Measurements from ENCODE around the gene LITAFD.
A peak's percentile ranks its signal among the peaks of the same experiment; 100 is the strongest.
"Not testable (repeated sequence)": the region's sequence is repeated elsewhere in the genome, so short reads cannot be mapped to it uniquely, and the experiment has no call there.

LITAFD gene

GRCh38 chr16:8866884-8867215, 15.3 kb upstream of the LITAFD start:
- peak overlapping the region; percentile 97 for H3K27ac ChIP-seq
- peak overlapping the region; percentile 96 for H3K9ac ChIP-seq (ENCODE audit: insufficient read length)
- H3K9me3 ChIP-seq (ENCODE audit: low read depth, low read length) = no peaks in the 10 kb centered on the region
- peak overlapping the region; percentile 99 for H3K4me3 ChIP-seq
- peaks cover 47% of the 10 kb centered on the region for H3K36me3 ChIP-seq (ENCODE audit: insufficient read depth, low read length)
- TF ChIP-seq FOXP2 (optimal IDR thresholded peaks at IDR 0.05; ENCODE audit: control extremely low read depth, extremely low read length, insufficient read depth) = no peak
- no peak for DNase-seq (ENCODE audit: low read depth, low spot score)

DNA sequence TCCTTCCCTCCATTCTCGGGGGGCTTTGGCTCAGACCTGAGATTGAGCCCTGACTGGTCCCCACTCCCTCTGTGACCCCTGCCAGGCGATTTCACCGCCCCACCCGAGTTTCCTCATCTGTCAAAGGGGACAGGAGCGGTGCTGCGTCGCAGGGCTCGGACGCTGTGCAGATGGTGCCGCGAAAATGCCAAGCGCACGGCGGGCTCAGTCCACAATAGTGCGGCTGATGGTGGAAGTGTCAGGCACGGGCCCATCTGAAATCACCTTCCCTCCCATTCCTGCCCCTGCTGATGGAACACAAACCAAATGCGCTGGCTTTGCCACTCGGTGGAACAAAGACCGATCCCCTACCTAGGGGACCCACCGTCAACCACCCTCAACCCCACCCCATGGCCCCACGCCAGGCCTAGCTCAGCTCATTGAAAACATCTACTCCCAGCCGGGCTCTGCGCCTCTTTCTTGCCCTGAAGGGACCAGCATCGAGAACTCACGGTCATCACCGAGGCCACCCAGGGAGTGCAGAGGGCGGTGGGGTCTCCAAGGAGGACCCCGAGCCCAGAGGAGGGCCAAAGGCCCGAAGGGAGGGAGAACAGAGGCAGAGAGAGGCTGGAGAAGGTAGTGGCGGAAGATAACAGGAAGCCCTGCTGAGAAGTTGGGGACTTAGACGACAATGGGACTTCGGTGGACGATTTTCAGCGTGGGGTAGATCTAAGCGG, 14.8 kb upstream of the LITAFD start:
- H3K9ac ChIP-seq (ENCODE audit: insufficient read length) = peak overlapping the region; percentile 96
- TF ChIP-seq FOXP2 (optimal IDR thresholded peaks at IDR 0.05; ENCODE audit: control extremely low read depth, extremely low read length, insufficient read depth) (no peak), EZH2 (IDR thresholded peaks at IDR 0.05) (no peak), POLR2AphosphoS5 (IDR thresholded peaks at IDR 0.05; ENCODE audit: borderline replicate concordance, low read depth, low read length) (no peak)
- no peak for DNase-seq (ENCODE audit: low read depth, low spot score)
- peak overlapping the region; percentile 97 for H3K27ac ChIP-seq
- no peaks in the 10 kb centered on the region for H3K9me3 ChIP-seq (ENCODE audit: low read depth, low read length)
- H3K4me3 ChIP-seq = peak overlapping the region; percentile 99
- H3K36me3 ChIP-seq (ENCODE audit: insufficient read depth, low read length) = peaks cover 44% of the 10 kb centered on the region

DNA sequence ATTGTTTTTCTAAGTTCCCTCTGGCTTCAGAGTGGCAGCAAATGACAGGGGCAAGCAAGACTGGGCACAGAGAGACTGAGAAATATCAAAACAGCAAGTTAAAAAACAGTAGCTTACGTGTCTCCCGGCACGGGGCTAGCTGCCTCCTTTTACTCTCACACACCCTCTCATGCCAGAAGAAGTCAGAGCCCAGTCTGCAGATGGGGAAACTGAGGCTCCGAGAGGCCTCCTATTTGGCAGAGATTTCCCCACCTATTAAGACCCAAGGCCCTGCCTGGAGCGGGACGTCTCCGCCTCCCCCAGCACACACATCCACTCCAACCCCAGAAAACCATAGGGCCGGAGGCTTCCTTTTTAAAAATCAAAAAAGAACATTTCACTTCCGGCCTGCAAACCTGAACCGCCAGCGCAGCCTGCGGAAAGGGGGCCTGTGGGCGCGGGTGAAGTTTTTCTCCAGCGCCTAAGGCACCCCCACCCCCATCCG, 14.2 kb upstream of the LITAFD start:
- Histone ChIP-seq H3K9ac (ENCODE audit: insufficient read length) (peak overlapping the region; percentile 96), H3K36me3 (ENCODE audit: insufficient read depth, low read length) (peaks cover 39% of the 10 kb centered on the region)
- no peak for DNase-seq (ENCODE audit: low read depth, low spot score)

GRCh38 chr16:8868416-8869211, 13.5 kb upstream of the LITAFD start, which contains the start of gene CARHSP1:
Gene CARHSP1, minus strand, starts transcription at chr16:8869006. Its CDS starts 9,678 bp downstream, at chr16:8859328.
- H3K4me3 ChIP-seq = peak within 1 kb of the TSS; percentile 99
- DNase-seq (ENCODE audit: low read depth, low spot score) = peak; percentile 68
- peaks cover 33% of the 10 kb centered on the region for H3K36me3 ChIP-seq (ENCODE audit: insufficient read depth, low read length)
- H3K27ac ChIP-seq = peak within 1 kb of the TSS; percentile 97
- peak within 1 kb of the TSS; percentile 96 for H3K9ac ChIP-seq (ENCODE audit: insufficient read length)
- no peaks in the 10 kb centered on the region for H3K9me3 ChIP-seq (ENCODE audit: low read depth, low read length)
- TF ChIP-seq EZH2 (IDR thresholded peaks at IDR 0.05) = no peak
- peak; percentile 71 for TF ChIP-seq FOXP2 (optimal IDR thresholded peaks at IDR 0.05; ENCODE audit: control extremely low read depth, extremely low read length, insufficient read depth)
- TF ChIP-seq POLR2AphosphoS5 (IDR thresholded peaks at IDR 0.05; ENCODE audit: borderline replicate concordance, low read depth, low read length) = peak; percentile 83

More for the DNA sequence above, 14.2 kb upstream of the LITAFD start:
- H3K4me3 ChIP-seq = peak overlapping the region; percentile 99
- peak overlapping the region; percentile 97 for H3K27ac ChIP-seq
- TF ChIP-seq POLR2AphosphoS5 (IDR thresholded peaks at IDR 0.05; ENCODE audit: borderline replicate concordance, low read depth, low read length) (no peak), EZH2 (IDR thresholded peaks at IDR 0.05) (no peak), FOXP2 (optimal IDR thresholded peaks at IDR 0.05; ENCODE audit: control extremely low read depth, extremely low read length, insufficient read depth) (no peak)
- no peaks in the 10 kb centered on the region for H3K9me3 ChIP-seq (ENCODE audit: low read depth, low read length)

- Histone ChIP-seq H3K36me3 (ENCODE audit: insufficient read depth, low read length) (peaks cover 26% of the 10 kb centered on the region), H3K27ac (peak overlapping the region; percentile 91), H3K9ac (ENCODE audit: insufficient read length) (peak overlapping the region; percentile 76), H3K4me3 (peak overlapping the region; percentile 99), H3K9me3 (ENCODE audit: low read depth, low read length) (no peaks in the 10 kb centered on the region)
- TF ChIP-seq POLR2AphosphoS5 (IDR thresholded peaks at IDR 0.05; ENCODE audit: borderline replicate concordance, low read depth, low read length) (peak; percentile 67; the same call in 1 of the 2 replicates), EZH2 (IDR thresholded peaks at IDR 0.05) (no peak)
- no peak for DNase-seq (ENCODE audit: low read depth, low spot score)
Observed at GRCh38 chr16:8869212-8869987, 12.8 kb upstream of the LITAFD start.

- H3K9ac ChIP-seq (ENCODE audit: insufficient read length); H3K4me3 ChIP-seq; DNase-seq (ENCODE audit: low read depth, low spot score); H3K9me3 ChIP-seq (ENCODE audit: low read depth, low read length); H3K27ac ChIP-seq: not testable (repeated sequence)
- H3K36me3 ChIP-seq (ENCODE audit: insufficient read depth, low read length) = peaks cover 23% of the 10 kb centered on the region
Observed at GRCh38 chr16:8869988-8870241, 12.2 kb upstream of the LITAFD start.

DNA sequence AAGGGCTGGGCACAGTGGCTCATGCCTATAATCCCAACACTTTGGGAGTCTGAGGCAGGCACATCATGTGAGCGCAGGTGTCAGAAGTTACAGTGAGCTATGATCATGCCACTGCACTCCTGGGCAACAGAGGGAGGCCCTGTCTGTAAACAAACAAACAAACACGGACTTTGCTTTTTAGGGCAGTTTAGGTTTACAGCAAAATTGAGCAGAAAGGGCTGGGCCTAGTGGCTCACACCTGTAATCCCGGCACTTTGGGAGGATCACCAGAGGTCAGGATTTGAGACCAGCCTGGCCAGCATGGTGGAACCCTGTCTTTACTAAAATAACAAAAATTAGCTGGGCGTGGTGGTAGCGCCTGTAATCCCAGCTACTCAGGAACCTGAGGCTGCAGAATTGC, 10.1 kb upstream of the LITAFD start:
- TF ChIP-seq POLR2AphosphoS5 (IDR thresholded peaks at IDR 0.05; ENCODE audit: borderline replicate concordance, low read depth, low read length) = no peak
- TF ChIP-seq EZH2 (IDR thresholded peaks at IDR 0.05) = no peak
- no peak for TF ChIP-seq FOXP2 (optimal IDR thresholded peaks at IDR 0.05; ENCODE audit: control extremely low read depth, extremely low read length, insufficient read depth)
- Histone ChIP-seq H3K9ac (ENCODE audit: insufficient read length) (no peak overlapping the region), H3K4me3 (no peak overlapping the region), H3K27ac (no peak overlapping the region), H3K36me3 (ENCODE audit: insufficient read depth, low read length) (peaks cover 9% of the 10 kb centered on the region), H3K9me3 (ENCODE audit: low read depth, low read length) (no peaks in the 10 kb centered on the region)
- DNase-seq (ENCODE audit: low read depth, low spot score) = no peak
